Right lobe of liver (tissue), 6 donors: ENCODE results near the gene FAM149B1. TPM values are rescaled to one million over a fixed set of nuclear protein-coding genes. Genes with fewer than 3 reads are reported as not detected.
"Not testable (repeated sequence)": the region's sequence is repeated elsewhere in the genome, so short reads cannot be mapped to it uniquely, and the experiment has no call there.

Source experiments
- ATAC-seq, 4 donors: fragments of 200-7000 bp; cut with Tn5 transposase; one replicate each; pipeline ENCODE4 v1.9.1; 2020; ENCODE audit warnings: mild to moderate bottlenecking in 4 of 4, moderate library complexity in 4 of 4
- DNase-seq, 3 donors: peaks; one replicate each; pipeline ENCODE4 v3.0.0-alpha.2; 2020
- H3K27ac ChIP-seq, 3 donors: fragments of 200-600 bp; one replicate each; pipeline ENCODE4 v1.8.0; 2022
- H3K27me3 ChIP-seq, 2 donors: fragments of 200-600 bp; one replicate each; pipeline ENCODE4 v1.8.0; 2022
- H3K36me3 ChIP-seq, 4 donors: fragments of 200-600 bp; sonication (generic) in 1 of 4; one replicate each; pipeline versions ENCODE4 v1.5.1 to v1.8.0; 2017 to 2022; ENCODE audit warnings: control low read depth in 1 of 4
- H3K4me1 ChIP-seq, 4 donors: fragments of 200-600 bp; sonication (generic) in 1 of 4; one replicate each; pipeline versions ENCODE4 v1.5.1 to v1.8.0; 2017 to 2022; ENCODE audit warnings: control low read depth in 1 of 4
- H3K4me3 ChIP-seq, 3 donors: fragments of 200-600 bp; one replicate each; pipeline ENCODE4 v1.8.0; 2022
- H3K9me3 ChIP-seq, 4 donors: fragments of 200-600 bp; sonication (generic) in 1 of 4; one replicate each; pipeline versions ENCODE4 v1.5.1 to v1.8.0; 2017 to 2022; ENCODE audit warnings: control low read depth in 1 of 4
- POLR2A ChIP-seq: fragments of 450-650 bp; IDR thresholded peaks from one replicate; pipeline ENCODE4 v1.6.1; 2017; ENCODE audit warnings: antibody characterized with exemption, mild to moderate bottlenecking
- WGBS: methylation state at CpG from one replicate; pipeline ENCODE4 v1.1.6; 2018; ENCODE audit warnings: low coverage, low lambda C conversion rate; ENCODE audit not compliant: insufficient coverage; ENCODE audit errors: missing lambda C conversion rate; 5-methylcytosine and 5-hydroxymethylcytosine counted together
- intact Hi-C, 2 donors: fragments of 100-400 bp; cut with DNase I; formaldehyde crosslinking; loops; one replicate each; pipeline versions ENCODE4 v1.11.2 to v1.14.1; 2022
- total RNA-seq, 6 experiments: library from RNA; depleted of rRNA in 2 of 6; stranded (reverse); fragments of >200 nt in 2 of 6; fragmentation: NEBNext Ultra II Directional in 3 of 6; extraction: Animal tissue kit (Norgen Biotek cat#: 25700) in 3 of 6; gene quantifications; one replicate each; pipeline versions ENCODE4 v1.1.0 to v1.2.4, GENCODE V29; 2016 to 2023
- TF ChIP-seq, protein P1 (sequence below), 4 donors: fragments of 200-600 bp in 3 of 4; fragments of 450-650 bp in 1 of 4; IDR thresholded peaks; one replicate each; pipeline versions ENCODE4 v1.5.1 to v1.8.0; 2016 to 2022; ENCODE audit warnings: antibody characterized with exemption in 4 of 4, mild to moderate bottlenecking in 2 of 4
- donor health status: DM: no; HTN: yes; CAD: no.
- donor health status: DM: no; HTN: no; CAD: no.
- donor health status: DM: no; HTN: no; CAD: no.
- donor health status: DM: no; HTN: yes; CAD: no.
- donor health status: DM: no; HTN: yes; CAD: no.

The FAM149B1 gene
- total RNA-seq, 6 experiments from 2014 or later, result 9.2 to 19.9 (median 13.8) TPM

DNA sequence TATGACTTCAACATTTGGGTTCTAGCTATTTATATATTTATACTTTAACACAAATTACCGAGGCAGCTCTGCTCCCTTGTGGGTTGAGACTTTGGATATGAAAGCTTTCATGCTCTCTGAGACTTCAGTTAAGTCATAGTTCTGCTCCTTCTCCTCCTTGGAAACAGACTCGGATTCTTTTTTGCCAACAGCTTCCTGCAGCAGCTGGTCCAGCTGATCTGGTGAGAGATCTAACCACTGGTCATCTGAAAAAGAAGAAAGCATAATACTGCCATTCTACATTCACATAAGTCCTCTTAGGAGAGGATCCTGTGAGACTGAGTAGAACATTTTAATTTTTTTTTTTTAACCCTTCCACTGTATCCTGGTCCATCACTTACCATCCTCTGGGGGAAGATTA lies 28.7 kb upstream of the FAM149B1 start:
- Histone ChIP-seq H3K27me3 (no peaks in the 10 kb centered on the region), H3K4me1 (peaks cover 0 to 3% (median 0%) of the 10 kb centered on the region in 4 donors), H3K9me3 (no peaks in the 10 kb centered on the region), H3K4me3 (no peak overlapping the region), H3K36me3 (peaks cover 0 to 83% (median 15%) of the 10 kb centered on the region in 4 donors), H3K27ac (no peak overlapping the region)
- TF ChIP-seq, protein P1, sequence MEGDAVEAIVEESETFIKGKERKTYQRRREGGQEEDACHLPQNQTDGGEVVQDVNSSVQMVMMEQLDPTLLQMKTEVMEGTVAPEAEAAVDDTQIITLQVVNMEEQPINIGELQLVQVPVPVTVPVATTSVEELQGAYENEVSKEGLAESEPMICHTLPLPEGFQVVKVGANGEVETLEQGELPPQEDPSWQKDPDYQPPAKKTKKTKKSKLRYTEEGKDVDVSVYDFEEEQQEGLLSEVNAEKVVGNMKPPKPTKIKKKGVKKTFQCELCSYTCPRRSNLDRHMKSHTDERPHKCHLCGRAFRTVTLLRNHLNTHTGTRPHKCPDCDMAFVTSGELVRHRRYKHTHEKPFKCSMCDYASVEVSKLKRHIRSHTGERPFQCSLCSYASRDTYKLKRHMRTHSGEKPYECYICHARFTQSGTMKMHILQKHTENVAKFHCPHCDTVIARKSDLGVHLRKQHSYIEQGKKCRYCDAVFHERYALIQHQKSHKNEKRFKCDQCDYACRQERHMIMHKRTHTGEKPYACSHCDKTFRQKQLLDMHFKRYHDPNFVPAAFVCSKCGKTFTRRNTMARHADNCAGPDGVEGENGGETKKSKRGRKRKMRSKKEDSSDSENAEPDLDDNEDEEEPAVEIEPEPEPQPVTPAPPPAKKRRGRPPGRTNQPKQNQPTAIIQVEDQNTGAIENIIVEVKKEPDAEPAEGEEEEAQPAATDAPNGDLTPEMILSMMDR (IDR thresholded peaks at IDR 0.05), result no peak
- no peak for TF ChIP-seq POLR2A
- WGBS, result 78% methylated on average over 2 of the region's 2 CpGs
- ATAC-seq (no peak), DNase-seq (no peak)
- intact Hi-C loops, result no loop called here

DNA sequence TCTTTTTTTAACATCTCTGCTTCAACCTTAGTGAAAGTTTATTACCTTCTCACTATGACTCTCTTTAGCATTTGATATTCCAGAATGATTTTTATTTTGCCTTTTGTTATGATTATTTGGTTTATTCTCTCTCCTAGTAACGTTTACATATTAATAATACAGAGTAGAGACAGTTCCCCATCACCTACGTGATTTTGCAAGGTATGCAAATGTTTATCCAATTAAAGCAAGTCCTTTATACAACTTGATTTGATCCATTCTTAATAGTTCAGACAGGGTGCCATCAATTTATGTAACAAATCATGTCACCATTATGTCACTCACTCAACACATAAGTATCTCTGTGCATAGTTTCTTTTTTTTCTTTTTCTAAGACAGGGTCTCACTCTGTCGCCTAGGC lies 26.3 kb upstream of the FAM149B1 start:
- Histone ChIP-seq H3K9me3 (no peaks in the 10 kb centered on the region), H3K27me3 (no peaks in the 10 kb centered on the region), H3K36me3 (peaks cover 4 to 84% (median 19%) of the 10 kb centered on the region in 4 donors), H3K4me3 (no peak overlapping the region), H3K4me1 (no peaks in the 10 kb centered on the region), H3K27ac (no peak overlapping the region)
- intact Hi-C loops, result no loop called here
- no peak for TF ChIP-seq POLR2A
- TF ChIP-seq, protein P1 (IDR thresholded peaks at IDR 0.05), result no peak
- 95% methylated on average over 3 of the region's 3 CpGs for WGBS
- DNase-seq (no peak), ATAC-seq (no peak)

DNA sequence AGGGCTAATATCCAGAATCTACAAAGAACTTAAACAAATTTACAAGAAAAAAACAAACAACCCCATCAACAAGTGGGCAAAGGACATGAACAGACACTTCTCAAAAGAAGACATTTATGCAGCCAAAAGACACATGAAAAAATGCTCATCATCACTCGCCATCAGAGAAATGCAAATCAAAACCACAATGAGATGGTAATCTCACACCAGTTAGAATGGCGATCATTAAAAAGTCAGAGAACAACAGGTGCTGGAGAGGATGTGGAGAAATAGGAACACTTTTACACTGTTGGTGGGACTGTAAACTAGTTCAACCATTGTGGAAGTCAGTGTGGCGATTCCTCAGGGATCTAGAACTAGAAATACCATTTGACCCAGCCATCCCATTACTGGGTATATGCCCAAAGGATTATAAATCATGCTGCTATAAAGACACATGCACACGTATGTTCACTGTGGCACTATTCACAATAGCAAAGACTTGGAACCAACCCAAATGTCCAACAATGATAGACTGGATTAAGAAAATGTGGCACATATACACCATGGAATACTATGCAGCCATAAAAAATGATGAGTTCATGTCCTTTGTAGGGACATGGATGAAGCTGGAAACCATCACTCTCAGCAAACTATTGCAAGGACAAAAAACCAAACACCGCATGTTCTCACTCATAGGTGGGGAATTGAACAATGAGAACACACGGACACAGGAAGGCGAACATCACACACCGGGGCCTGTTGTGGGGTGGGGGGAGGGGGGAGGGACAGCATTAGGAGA lies 17.1 kb upstream of the FAM149B1 start:
- H3K27ac ChIP-seq, ATAC-seq, H3K4me3 ChIP-seq, H3K4me1 ChIP-seq, H3K9me3 ChIP-seq, intact Hi-C loops, H3K27me3 ChIP-seq, DNase-seq: not testable (repeated sequence)
- H3K36me3 ChIP-seq, result peaks cover 0 to 71% (median 18%) of the 10 kb centered on the region in 4 donors
- 98% methylated on average over 4 of the region's 8 CpGs for WGBS

DNA sequence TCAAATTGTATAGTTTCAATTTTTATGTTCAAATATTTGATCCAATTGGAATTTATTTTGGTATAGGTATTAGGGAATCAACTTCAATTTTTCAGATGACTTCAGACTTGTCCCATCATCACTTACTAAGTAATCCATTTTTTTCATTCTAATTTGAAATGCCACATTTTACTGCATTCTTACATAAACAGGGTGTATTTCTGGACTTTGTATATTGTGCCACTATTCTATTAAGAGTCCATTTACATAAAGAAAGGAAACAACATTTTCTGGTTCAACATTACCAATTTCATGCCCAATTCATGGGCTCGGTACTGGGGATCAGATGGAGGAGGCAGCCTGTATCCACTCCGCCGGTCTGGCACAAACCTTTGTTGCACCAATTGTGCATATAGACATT lies 15.9 kb upstream of the FAM149B1 start:
- ATAC-seq (no peak), DNase-seq (no peak)
- TF ChIP-seq, protein P1 (IDR thresholded peaks at IDR 0.05), result no peak
- TF ChIP-seq POLR2A, result no peak
- Histone ChIP-seq H3K4me3 (no peak overlapping the region), H3K27me3 (no peaks in the 10 kb centered on the region), H3K4me1 (no peaks in the 10 kb centered on the region), H3K27ac (no peak overlapping the region), H3K9me3 (no peaks in the 10 kb centered on the region), H3K36me3 (peaks cover 0 to 68% (median 18%) of the 10 kb centered on the region in 4 donors)
- WGBS, result 100% methylated on average over 3 of the region's 3 CpGs
- intact Hi-C loops, result no loop called here

DNA sequence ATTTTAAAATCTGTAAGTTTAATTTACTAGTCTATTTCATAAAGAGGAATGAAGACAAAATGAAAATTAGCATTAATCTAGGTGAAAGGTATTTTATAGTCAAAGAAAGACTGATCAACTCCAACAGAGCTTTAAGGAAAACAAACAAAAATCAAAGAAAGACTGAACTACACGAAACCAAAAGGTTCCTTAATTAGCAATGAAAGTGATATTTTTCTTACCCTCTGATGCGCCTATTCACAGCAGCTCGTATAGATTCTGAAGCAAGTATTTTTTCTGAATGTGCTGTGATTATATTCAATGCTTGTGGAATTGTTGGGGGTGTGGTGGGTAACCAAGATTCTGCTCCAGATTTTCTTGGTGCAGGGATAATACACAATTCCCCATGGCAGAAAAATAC lies 11.9 kb upstream of the FAM149B1 start:
- 81% methylated on average over 3 of the region's 3 CpGs for WGBS
- Histone ChIP-seq H3K27me3 (no peaks in the 10 kb centered on the region), H3K4me1 (no peaks in the 10 kb centered on the region), H3K9me3 (no peaks in the 10 kb centered on the region), H3K36me3 (peaks cover 0 to 58% (median 18%) of the 10 kb centered on the region in 4 donors), H3K4me3 (no peak overlapping the region), H3K27ac (no peak overlapping the region)
- DNase-seq (no peak), ATAC-seq (no peak)
- intact Hi-C loops, result no loop called here
- TF ChIP-seq, protein P1 (IDR thresholded peaks at IDR 0.05), result no peak
- TF ChIP-seq POLR2A, result no peak
